HG02610 (cell line): ENCODE data around the gene UCHL5.

Source experiments
- ATAC-seq: cut with Tn5 transposase; IDR thresholded peaks from one replicate; pipeline ENCODE4 v1.9.1; 2021; ENCODE audit warnings: mild to moderate bottlenecking, moderate library complexity; ENCODE audit not compliant: unreplicated experiment

Gene UCHL5, protein sequence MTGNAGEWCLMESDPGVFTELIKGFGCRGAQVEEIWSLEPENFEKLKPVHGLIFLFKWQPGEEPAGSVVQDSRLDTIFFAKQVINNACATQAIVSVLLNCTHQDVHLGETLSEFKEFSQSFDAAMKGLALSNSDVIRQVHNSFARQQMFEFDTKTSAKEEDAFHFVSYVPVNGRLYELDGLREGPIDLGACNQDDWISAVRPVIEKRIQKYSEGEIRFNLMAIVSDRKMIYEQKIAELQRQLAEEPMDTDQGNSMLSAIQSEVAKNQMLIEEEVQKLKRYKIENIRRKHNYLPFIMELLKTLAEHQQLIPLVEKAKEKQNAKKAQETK

DNA sequence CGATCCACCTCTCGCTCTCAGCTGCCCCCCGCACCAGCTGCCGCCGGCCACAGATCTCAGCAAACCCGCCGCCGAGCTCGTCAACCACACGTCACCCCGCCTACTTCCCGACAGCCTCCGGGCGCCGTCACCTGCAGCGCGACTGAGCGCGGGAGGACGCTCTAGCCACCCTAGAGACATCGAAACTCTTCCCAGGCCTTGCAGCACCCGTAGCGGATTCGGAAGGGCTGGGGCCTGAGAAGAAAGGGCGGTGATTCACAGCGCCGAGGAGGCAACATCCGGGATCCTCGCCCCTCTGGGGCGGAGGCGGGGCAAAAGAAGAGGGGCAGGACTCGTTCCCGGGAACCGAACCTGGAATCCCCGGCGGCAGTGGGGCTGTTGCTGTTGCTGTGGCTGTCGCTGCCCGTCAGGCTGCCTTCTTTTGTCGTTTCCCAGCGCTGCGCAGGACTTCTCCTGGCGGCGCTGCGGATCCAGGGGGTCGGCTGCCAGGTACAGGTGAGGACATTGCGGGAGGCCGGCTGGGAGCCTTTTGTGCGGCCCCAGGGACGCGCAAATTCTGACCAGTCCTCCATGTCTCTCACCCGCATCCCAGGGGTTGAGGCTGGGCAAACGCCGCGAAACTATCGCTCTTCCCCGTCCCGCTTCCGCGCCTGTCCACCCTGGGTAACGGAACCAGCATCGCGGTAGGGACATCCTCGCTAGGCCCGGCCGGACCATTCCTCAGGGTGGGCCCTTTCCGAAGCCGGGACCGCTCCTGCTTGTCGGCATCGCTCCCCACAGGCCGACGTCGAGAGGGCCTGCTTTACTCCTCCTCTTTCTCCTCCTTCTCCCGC, at the start of gene UCHL5, which contains the start of gene RO60:
Gene UCHL5, minus strand, starts transcription at position 79 of the 833 bp plus-strand sequence. CDS start 100 bp downstream, outside the sequence.
Gene RO60, plus strand, starts transcription at position 331 of the 833 bp plus-strand sequence. CDS start 9,443 bp downstream, outside the sequence.
- peak; percentile 95 for ATAC-seq

GRCh38 chr1:193108471-193108870, 49.3 kb upstream of the UCHL5 start:
- no peak for ATAC-seq

DNA sequence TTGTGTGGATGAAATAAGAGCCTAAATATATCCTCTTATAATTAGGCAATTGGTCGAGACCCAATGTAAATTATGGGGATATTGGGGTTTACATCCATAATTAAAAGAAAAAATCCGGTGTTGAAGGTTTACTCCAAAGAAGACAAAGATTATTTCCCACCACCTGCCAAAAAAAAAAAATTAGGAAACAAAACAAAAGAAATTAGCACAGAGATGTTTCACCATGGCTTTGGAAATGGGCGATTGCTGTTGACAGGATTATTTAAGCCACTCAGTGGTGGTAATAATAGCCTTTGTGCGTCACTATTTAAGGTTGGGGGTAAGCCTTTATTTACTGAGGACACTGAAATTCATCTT, 46.6 kb upstream of the UCHL5 start:
- ATAC-seq = no peak

DNA sequence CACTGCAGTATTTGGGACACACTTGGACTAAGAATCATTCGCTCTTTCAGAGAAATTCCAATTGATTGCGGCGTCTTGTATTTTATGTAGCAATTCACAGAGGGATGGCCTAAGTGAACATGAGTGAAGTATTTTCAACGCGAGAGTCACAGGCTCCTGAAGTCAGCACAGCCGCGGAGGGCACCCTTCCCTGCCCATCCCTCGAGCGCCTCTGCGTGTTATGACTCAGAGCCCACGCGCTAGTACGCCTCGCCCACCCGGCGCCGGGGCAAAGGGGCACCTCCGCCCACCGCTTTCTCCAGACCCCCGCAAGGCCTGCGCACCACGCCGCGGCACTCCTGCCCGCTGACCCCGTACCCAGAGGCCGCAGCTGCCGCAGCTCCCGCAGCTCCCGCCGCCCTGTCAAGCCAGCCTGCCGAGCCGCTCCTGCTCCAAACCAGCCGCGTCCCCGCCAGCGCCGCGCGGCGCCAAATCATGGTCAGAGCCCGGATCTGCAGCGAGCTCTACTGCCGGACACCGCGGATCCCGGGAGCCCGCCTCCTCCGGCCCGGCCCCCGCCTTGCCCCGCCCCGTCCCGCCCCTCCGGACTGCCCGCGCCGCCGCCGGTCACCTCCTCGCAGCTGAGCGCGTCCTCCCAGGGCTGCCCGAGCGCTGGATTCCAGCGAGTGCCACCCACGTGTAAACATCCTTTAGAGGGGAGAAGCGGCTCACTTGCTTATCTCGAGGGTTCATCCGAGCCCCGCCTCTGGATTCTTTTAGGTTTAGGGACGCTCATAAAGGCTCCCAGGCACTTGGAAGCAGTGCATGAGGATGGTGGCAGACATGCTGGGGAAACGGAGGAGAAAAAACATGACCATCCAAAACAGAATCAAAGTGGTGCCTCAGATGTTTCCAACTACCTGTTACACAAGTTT, 46.0 kb upstream of the UCHL5 start, which contains the start of gene GLRX2:
Gene GLRX2, minus strand, starts transcription at position 508 of the 914 bp plus-strand sequence. Its CDS starts 32 bp downstream, at position 476.
- peak; percentile 88 for ATAC-seq

DNA sequence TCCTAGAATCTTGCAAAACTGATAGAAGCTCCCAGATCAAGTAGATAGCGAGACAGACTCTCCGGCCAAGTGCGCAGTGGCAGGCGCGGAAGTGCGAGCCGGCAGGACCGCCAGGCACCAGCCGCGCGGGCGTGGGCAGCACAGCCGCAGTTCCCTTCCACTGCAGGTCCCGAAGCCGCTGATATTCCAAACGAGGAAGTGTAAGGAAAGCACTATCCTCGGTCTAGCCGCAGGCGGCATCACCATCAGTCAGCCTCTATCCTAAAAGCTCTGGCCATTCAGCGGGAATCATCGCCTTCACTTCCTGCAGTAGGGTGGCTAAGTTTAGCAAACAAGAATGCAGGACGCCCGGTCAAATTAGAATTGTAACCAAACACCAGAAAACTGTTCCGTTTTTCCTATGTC, 45.3 kb upstream of the UCHL5 start:
- ATAC-seq = peak; percentile 35

GRCh38 chr1:193103759-193104501, 44.8 kb upstream of the UCHL5 start:
- no peak for ATAC-seq

GRCh38 chr1:193102662-193103061, 43.5 kb upstream of the UCHL5 start:
- no peak for ATAC-seq

- ATAC-seq = no peak
Measured at GRCh38 chr1:193094112-193094511, 35.0 kb upstream of the UCHL5 start.

GRCh38 chr1:193090865-193091264, 31.7 kb upstream of the UCHL5 start:
- no peak for ATAC-seq

- no peak for ATAC-seq
Measured at GRCh38 chr1:193087893-193088292, 28.7 kb upstream of the UCHL5 start.

DNA sequence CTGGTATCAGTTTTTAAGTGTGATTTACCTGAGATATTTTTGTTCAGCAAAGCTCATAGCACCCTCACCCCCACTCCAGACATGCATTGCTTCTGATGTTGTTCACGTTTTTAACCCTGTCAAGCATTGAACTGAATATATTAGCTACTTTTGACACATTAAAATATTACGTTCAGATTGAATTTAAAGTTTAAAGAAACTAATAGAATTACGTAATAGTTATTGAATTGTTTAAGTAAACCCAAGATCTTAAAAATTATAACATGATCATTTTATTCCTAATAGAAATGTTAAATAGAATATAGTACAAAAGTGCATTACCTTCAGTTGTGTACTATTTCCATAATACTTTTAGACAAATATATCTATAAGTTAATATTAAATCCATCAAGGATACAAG, 27.2 kb upstream of the UCHL5 start:
- no peak for ATAC-seq

DNA sequence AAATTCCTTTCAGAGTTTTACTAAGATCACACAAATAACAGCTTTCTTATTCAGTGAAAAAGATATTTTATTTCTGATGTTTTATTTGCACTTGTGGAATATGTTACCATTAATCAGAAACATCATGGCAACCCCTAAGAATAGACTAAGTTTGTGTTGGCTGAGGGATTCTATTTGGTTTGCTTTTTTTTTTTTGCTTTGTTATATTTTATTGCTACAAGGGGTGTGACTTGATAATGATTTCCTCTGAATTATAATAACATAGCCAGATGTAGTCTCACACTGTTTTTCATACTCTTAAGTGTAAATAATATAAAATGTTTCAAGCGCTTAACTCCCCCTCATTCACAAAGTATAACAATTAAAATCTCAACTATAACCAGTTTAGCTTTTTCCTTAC, 26.1 kb upstream of the UCHL5 start:
- no peak for ATAC-seq

DNA sequence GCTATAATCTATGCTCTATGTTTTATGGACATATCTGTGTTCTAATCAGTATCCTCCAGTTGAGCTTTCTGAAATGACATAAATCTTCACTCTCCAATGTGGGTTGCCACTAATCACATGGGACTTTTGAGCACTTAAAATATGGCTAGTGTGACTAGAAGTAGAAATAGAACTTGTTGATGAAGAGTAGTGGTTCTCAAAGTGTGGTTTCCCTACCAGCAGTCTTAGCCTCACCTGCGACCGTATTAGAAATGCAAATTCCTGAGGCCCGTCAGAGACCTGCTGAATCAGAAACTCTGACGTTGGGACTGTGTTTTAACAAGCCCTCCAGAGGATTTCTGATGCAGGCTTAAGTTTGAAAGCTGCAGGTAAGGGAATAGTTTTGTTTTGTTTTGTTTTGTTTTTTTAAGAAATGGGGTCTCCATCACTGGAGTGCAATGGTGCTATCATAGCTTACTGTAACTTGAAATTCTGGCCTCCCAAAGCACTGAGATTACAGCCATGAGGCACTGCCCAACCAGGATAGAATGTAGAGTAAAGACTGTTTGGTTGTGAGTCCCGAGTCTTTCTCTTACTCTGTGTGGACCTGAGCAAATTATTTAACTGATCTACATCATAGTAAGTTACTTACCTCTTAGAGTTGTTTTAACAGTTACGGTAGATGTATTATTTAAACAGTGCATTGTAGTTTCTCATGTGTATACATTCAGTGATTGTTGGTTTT, 24.4 kb upstream of the UCHL5 start:
- peak; percentile 99 for ATAC-seq

DNA sequence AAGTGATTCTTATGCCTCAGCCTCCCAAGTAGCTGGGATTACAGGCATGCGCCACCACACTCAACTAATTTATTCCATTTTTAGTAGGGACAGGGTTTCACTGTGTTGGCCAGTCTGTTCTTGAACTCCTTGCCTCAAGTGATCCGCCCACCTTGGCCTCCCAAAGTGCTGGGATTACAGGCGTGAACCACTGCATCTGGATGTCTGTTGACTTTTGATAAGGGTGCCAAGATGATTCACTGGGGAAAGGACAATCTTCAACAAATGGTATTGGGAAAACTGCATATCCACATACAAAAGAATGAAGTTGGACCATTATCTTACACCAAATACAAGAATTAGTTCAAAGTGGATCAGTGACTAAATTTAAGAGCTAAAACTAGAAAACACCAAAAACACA, 20.0 kb upstream of the UCHL5 start:
- ATAC-seq = no peak

GRCh38 chr1:193077991-193078390, 18.8 kb upstream of the UCHL5 start:
- no peak for ATAC-seq

DNA sequence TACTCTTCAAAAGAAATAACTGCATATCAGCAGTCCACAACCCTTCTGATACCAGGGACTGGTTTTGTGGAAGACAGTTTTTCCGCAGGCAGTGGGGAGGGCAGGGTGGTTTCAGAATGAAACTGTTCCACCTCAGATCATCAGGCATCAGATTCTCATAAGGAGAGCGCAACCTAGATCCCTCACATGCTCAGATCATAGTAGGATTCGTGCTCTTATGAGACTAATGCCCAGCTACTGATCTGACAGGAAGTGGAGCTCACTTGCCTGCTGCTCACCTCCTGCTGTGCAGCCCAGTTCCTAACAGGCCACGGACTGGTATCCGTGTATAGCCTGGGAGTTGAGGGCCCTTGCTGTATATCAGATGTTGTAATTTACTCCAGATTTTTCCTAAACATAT, 11.8 kb upstream of the UCHL5 start:
- ATAC-seq = peak; percentile 84

DNA sequence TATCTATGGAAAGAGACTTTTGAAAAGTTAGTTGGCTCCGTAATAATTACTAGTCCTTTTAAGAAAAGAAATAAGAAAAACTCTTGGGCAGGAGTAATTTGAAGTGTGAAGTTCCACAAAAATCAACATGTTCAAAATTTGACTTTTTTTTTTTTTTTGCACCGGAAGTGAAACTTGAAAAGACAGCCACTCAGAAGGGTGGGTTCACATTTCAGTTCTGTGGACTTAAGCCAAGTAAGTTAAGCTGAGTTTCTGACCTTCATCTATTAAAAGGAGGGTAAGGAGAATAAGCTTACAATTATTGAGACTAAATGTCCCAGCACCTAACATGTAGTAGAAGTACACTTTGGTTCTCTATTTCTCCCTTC, 11.2 kb upstream of the UCHL5 start:
- no peak for ATAC-seq

DNA sequence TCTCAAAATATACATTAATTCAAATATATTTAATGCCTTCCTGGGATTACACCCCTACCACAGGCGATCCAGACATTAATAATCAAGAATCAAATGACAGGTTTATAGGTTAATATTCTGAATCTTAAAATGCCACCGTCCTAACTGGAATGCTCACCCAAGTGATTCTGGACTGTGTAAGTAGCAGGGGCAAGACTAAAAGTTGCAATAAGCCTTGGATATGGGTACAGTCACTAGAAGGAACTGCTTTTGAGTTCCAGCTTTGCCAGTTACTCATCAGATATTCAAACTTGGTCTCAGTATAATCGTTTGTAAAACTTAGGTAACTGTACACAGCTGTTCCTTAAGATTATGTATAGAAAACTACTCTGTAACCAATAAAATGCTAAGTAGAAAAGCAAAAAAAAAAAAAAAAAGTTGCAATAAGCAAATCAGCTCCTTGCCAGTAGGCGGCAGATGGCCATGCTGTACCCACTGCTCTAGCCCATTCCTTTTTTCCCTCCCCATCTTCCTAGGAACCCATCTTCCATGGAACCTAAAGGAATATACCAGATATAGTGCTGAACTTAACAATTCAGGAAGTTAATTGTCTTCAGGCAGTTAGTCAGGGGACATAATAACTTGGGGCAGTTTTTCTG, 10.7 kb upstream of the UCHL5 start:
- no peak for ATAC-seq

DNA sequence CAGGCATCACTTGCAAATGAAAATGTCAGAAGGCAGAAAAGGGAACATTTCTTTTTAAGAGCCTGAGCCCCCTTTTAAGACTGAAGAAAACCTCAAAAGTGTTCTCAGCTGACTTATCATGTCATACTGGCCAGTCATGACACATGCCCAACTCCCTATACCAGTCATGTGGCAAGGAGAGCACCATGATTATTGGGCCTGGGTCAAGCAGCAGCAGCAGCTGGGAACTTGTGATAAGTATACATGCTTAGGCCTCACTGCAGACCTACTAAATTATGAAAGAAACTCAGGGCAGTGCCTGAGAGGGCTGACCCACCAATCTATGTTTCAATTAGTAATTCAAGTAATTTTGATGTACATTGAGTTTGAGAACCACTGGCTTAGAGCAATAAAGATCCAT, 8.9 kb upstream of the UCHL5 start:
- no peak for ATAC-seq
